Retina (tissue), 1 donor: ENCODE measurements around the gene GDPD4.

Experiments
- DNase-seq: peaks from one replicate; pipeline ENCODE4 v3.0.0-alpha.2; 2016

Gene GDPD4

GRCh38 chr11:77232242-77232641 lies 69.2 kb downstream of the GDPD4 start:
- no peak for DNase-seq

- DNase-seq = no peak
These were observed 69.7 kb downstream of the GDPD4 start for GRCh38 chr11:77231800-77232199.

- DNase-seq = no peak
These were observed 70.4 kb downstream of the GDPD4 start for GRCh38 chr11:77230878-77231605.

GRCh38 chr11:77223797-77224196 lies 77.7 kb downstream of the GDPD4 start:
- no peak for DNase-seq

GRCh38 chr11:77217156-77217555 lies 84.3 kb downstream of the GDPD4 start:
- no peak for DNase-seq

GRCh38 chr11:77215106-77215505 lies 86.4 kb downstream of the GDPD4 start:
- DNase-seq = no peak

GRCh38 chr11:77214557-77214956 lies 86.9 kb downstream of the GDPD4 start:
- no peak for DNase-seq

GRCh38 chr11:77213589-77214428 lies 87.7 kb downstream of the GDPD4 start:
- no peak for DNase-seq

- no peak for DNase-seq
These were observed 88.4 kb downstream of the GDPD4 start for GRCh38 chr11:77213029-77213579.

GRCh38 chr11:77212314-77213007 lies 89.0 kb downstream of the GDPD4 start:
- DNase-seq = no peak

GRCh38 chr11:77211594-77212251 lies 89.8 kb downstream of the GDPD4 start:
- no peak for DNase-seq

GRCh38 chr11:77211040-77211451 lies 90.4 kb downstream of the GDPD4 start:
- DNase-seq = no peak

GRCh38 chr11:77209663-77210062 lies 91.8 kb downstream of the GDPD4 start:
- DNase-seq = no peak

GRCh38 chr11:77208535-77208934 lies 93.0 kb downstream of the GDPD4 start:
- DNase-seq = no peak

GRCh38 chr11:77207618-77208313 lies 93.7 kb downstream of the GDPD4 start:
- no peak for DNase-seq

- no peak for DNase-seq
These were observed 94.4 kb downstream of the GDPD4 start for GRCh38 chr11:77207019-77207485.

- DNase-seq = no peak
These were observed 95.0 kb downstream of the GDPD4 start for GRCh38 chr11:77206264-77207018.

- DNase-seq = no peak
These were observed 95.8 kb downstream of the GDPD4 start for GRCh38 chr11:77205467-77206263.

- no peak for DNase-seq
These were observed 96.6 kb downstream of the GDPD4 start for GRCh38 chr11:77204754-77205466.
